IMR-90 (cell line): ENCODE data around the gene HCN2. TPM values are rescaled to one million over a fixed set of nuclear protein-coding genes. Genes with fewer than 3 reads are reported as not detected.

Experiments
- ATAC-seq: fragments of 200-7000 bp; cut with Tn5 transposase; 2 replicates; pipeline ENCODE4 v1.9.1; 2020; ENCODE audit warnings: low read depth, mild to moderate bottlenecking, moderate library complexity
- BruUV-seq: library from RNA; stranded (reverse); fragments of 400-500 nt; replicated peaks from 2 replicates; lab custom pipeline; 2021; lab: Mats Ljungman, UMichigan
- CTCF ChIA-PET: fragments of 300-600 bp; formaldehyde crosslinking; extraction: SDS; loops from one replicate; lab custom pipeline; 2021; ENCODE audit warnings: antibody characterized with exemption; lab: Yijun Ruan, JAX
- POLR2A ChIA-PET: fragments of 300-600 bp; sonication (Branson Sonifier 250); formaldehyde crosslinking; loops from one replicate; lab custom pipeline; 2022; ENCODE audit warnings: antibody characterized with exemption; ENCODE audit not compliant: unreplicated experiment; lab: Charles Lee
- DNase-seq: peaks from one replicate; pipeline ENCODE4 v3.0.0; 2013
- H2AFZ ChIP-seq: replicated peaks from 2 replicates; pipeline ENCODE3; 2013; ENCODE audit warnings: low read length, mild to moderate bottlenecking; ENCODE audit not compliant: poor library complexity
- H2AK5ac ChIP-seq: 2 replicates; pipeline ENCODE4 v1.6.1; 2013; ENCODE audit warnings: low read depth, low read length, inconsistent platforms
- H2AK9ac ChIP-seq: replicated peaks from 2 replicates; pipeline ENCODE3; 2013; ENCODE audit warnings: mild to moderate bottlenecking, low read depth, low read length, moderate library complexity; ENCODE audit not compliant: poor library complexity
- H2BK120ac ChIP-seq: 2 replicates; pipeline ENCODE4 v1.6.1; 2013; ENCODE audit warnings: low read depth, low read length, inconsistent platforms
- H2BK15ac ChIP-seq: 3 replicates; pipeline ENCODE4 v1.6.1; 2013; ENCODE audit warnings: low read depth, low read length, inconsistent platforms
- H2BK20ac ChIP-seq: 2 replicates; pipeline ENCODE4 v1.6.1; 2013; ENCODE audit warnings: low read depth, mild to moderate bottlenecking, inconsistent platforms, low read length, moderate library complexity
- H2BK5ac ChIP-seq: 2 replicates; pipeline ENCODE4 v1.6.1; 2013; ENCODE audit warnings: mild to moderate bottlenecking, low read depth, low read length, inconsistent platforms; ENCODE audit not compliant: poor library complexity, severe bottlenecking
- H3K14ac ChIP-seq: replicated peaks from 2 replicates; pipeline ENCODE4 v1.6.1; 2013; ENCODE audit warnings: low read depth, low read length, inconsistent platforms
- H3K18ac ChIP-seq: 2 replicates; pipeline ENCODE4 v1.6.1; 2013; ENCODE audit warnings: low read depth, low read length, control low read depth
- H3K23ac ChIP-seq: 2 replicates; pipeline ENCODE4 v1.6.1; 2013; ENCODE audit warnings: low read depth, low read length, inconsistent platforms
- H3K27ac ChIP-seq: 2 replicates; pipeline ENCODE4 v1.5.1; 2013; ENCODE audit warnings: mild to moderate bottlenecking, control low read depth, low read length; ENCODE audit not compliant: insufficient read depth
- H3K27me3 ChIP-seq: 2 replicates; pipeline ENCODE4 v1.6.1; 2013; ENCODE audit warnings: low read length; ENCODE audit not compliant: control insufficient read depth, insufficient read depth
- H3K36me3 ChIP-seq: 2 replicates; pipeline ENCODE4 v1.6.1; 2013; ENCODE audit warnings: low read length, mixed read lengths; ENCODE audit not compliant: control insufficient read depth, insufficient read depth
- H3K4ac ChIP-seq: 2 replicates; pipeline ENCODE4 v1.6.1; 2013; ENCODE audit warnings: low read depth, low read length, inconsistent platforms
- H3K4me1 ChIP-seq: 2 replicates; pipeline ENCODE4 v1.6.1; 2013; ENCODE audit warnings: low read length, mixed read lengths; ENCODE audit not compliant: control insufficient read depth, insufficient read depth
- H3K4me2 ChIP-seq: 2 replicates; pipeline ENCODE4 v1.6.1; 2013; ENCODE audit warnings: low read depth, mild to moderate bottlenecking, control low read depth, low read length, moderate library complexity
- H3K4me3 ChIP-seq: 2 replicates; pipeline ENCODE4 v1.5.1; 2013; ENCODE audit warnings: low read depth, mild to moderate bottlenecking, control low read depth, low read length, moderate library complexity; ENCODE audit not compliant: insufficient read depth
- H3K56ac ChIP-seq: 2 replicates; pipeline ENCODE4 v1.6.1; 2013; ENCODE audit warnings: low read length, inconsistent platforms; ENCODE audit not compliant: insufficient read depth; ENCODE audit errors: extremely low read depth
- H3K79me1 ChIP-seq, 2 experiments: 2 replicates each; pipeline ENCODE4 v1.6.1; 2013; ENCODE audit warnings: low read length in 2 of 2, inconsistent platforms in 1 of 2, low read depth in 1 of 2
- H3K9ac ChIP-seq: 2 replicates; pipeline ENCODE4 v1.6.1; 2013; ENCODE audit warnings: low read depth, low read length, control low read depth
- H3K9me1 ChIP-seq: 2 replicates; pipeline ENCODE4 v1.6.1; 2013; ENCODE audit warnings: low read length, inconsistent platforms; ENCODE audit not compliant: insufficient read depth
- H3K9me3 ChIP-seq: 2 replicates; pipeline ENCODE4 v1.6.1; 2013; ENCODE audit warnings: low read length; ENCODE audit not compliant: control insufficient read depth, insufficient read depth
- H4K20me1 ChIP-seq: 2 replicates; pipeline ENCODE4 v1.6.1; 2013; ENCODE audit warnings: low read length, inconsistent platforms; ENCODE audit not compliant: insufficient read depth
- H4K5ac ChIP-seq: 2 replicates; pipeline ENCODE4 v1.6.1; 2013; ENCODE audit warnings: mild to moderate bottlenecking, low read depth, low read length, control low read depth
- H4K8ac ChIP-seq, 2 experiments: 2 replicates each; pipeline ENCODE4 v1.6.1; 2013; ENCODE audit warnings: low read depth in 2 of 2, low read length in 2 of 2, control low read depth in 1 of 2, inconsistent platforms in 1 of 2
- H4K91ac ChIP-seq: 2 replicates; pipeline ENCODE4 v1.6.1; 2013; ENCODE audit warnings: low read depth, low read length, inconsistent platforms; ENCODE audit not compliant: insufficient read depth
- BHLHE40 ChIP-seq: fragments of 150-350 bp; IDR thresholded peaks from 2 replicates; pipeline ENCODE4 v1.6.1; 2016; ENCODE audit warnings: mild to moderate bottlenecking, low read depth, low read length
- CEBPB ChIP-seq: IDR thresholded peaks from 2 replicates; pipeline ENCODE4 v1.6.1; 2012; ENCODE audit warnings: low read depth, low read length, improper control_type of control experiment
- POLR2A ChIP-seq: IDR thresholded peaks from 2 replicates; pipeline ENCODE4 v1.6.1; 2012; ENCODE audit warnings: mild to moderate bottlenecking, low read depth, low read length
- RCOR1 ChIP-seq: IDR thresholded peaks from 2 replicates; pipeline ENCODE4 v1.6.1; 2012; ENCODE audit warnings: mild to moderate bottlenecking, low read length, improper control_type of control experiment; ENCODE audit not compliant: insufficient replicate concordance
- WGBS, 2 experiments: methylation state at CpG; one replicate each; pipeline versions ENCODE4 v1.1.5 to v1.1.7; 2013; ENCODE audit warnings: missing lambda C conversion rate in 2 of 2; ENCODE audit not compliant: insufficient read length in 1 of 2; ENCODE audit errors: extremely low coverage in 2 of 2; 5-methylcytosine and 5-hydroxymethylcytosine counted together
- dilution Hi-C: fragments of 300-500 bp; cut with HindIII; formaldehyde crosslinking; loops from one replicate; pipeline ENCODE4 v1.14.3; 2018; ENCODE audit warnings: low sequenced_read_pairs; ENCODE audit not compliant: unreplicated experiment
- in situ Hi-C: fragments of 300-500 bp; cut with MboI; formaldehyde crosslinking; loops from 3 replicates; pipeline ENCODE4 v1.14.3; 2019; ENCODE audit warnings: low sequenced_read_pairs, inconsistent platforms, mixed read lengths
- intact Hi-C: fragments of 100-400 bp; cut with micrococcal nuclease; formaldehyde crosslinking; loops from 2 replicates; pipeline ENCODE4 v1.10.0; 2022
- polyA plus RNA-seq, 3 experiments: library from polyadenylated mRNA; depleted of rRNA; stranded (reverse); fragments of >200 nt; gene quantifications; 2 replicates each; pipeline ENCODE4 v1.2.3, GENCODE V29; 2012; ENCODE audit warnings: low replicate concordance in 1 of 3
- total RNA-seq: library from RNA; depleted of rRNA; stranded (reverse); fragments of >200 nt; gene quantifications from 2 replicates; pipeline ENCODE4 v1.2.3, GENCODE V29; 2012

HCN2 gene
- total and polyA plus RNA-seq, 2 of the 4 experiments (the other 2 are of a cell fraction): 0.72 to 2.6 TPM

GRCh38 chr19:566403-566802 lies 23.3 kb upstream of the HCN2 start:
- ATAC-seq: no peak

More at GRCh38 chr19:566403-566802, 23.3 kb upstream of the HCN2 start:
- H2BK20ac ChIP-seq: no peak overlapping the region
- CTCF ChIA-PET: no interaction called here
- H4K91ac ChIP-seq: no peak overlapping the region
- H3K14ac ChIP-seq: no peak overlapping the region
- no peaks in the 10 kb centered on the region for H4K20me1 ChIP-seq
- no peaks in the 10 kb centered on the region for H3K27me3 ChIP-seq
- no peak overlapping the region for H3K27ac ChIP-seq
- WGBS, 2 experiments: no CpG with 5 or more reads among the region's 19 CpGs
- peaks cover 0 to 5% of the 10 kb centered on the region in 2 experiments; a peak in 1 of 4 replicates for H3K79me1 ChIP-seq
- H2AK5ac ChIP-seq: no peak overlapping the region
- no peak overlapping the region for H4K8ac ChIP-seq
- H3K4ac ChIP-seq: no peak overlapping the region
- no peak overlapping the region for H2BK120ac ChIP-seq
- H3K4me2 ChIP-seq: no peak overlapping the region
- H3K9me3 ChIP-seq: no peaks in the 10 kb centered on the region
- no peak overlapping the region for H2AK9ac ChIP-seq
- dilution Hi-C loops: no loop called here
- no peak overlapping the region for H3K9ac ChIP-seq
- H3K23ac ChIP-seq: no peak overlapping the region
- peak; percentile 31 for DNase-seq
- H3K4me1 ChIP-seq: peaks cover 4% of the 10 kb centered on the region; the same call in 1 of the 2 replicates
- in situ Hi-C loops: no loop called here
- BruUV-seq: no TSS peak
- no peak overlapping the region for H4K5ac ChIP-seq
- no peaks in the 10 kb centered on the region for H3K36me3 ChIP-seq
- TF ChIP-seq RCOR1: no peak
- 0 out of 2 replicates have a peak, but pooled peaks have one; percentile 9 for TF ChIP-seq BHLHE40
- TF ChIP-seq POLR2A: no peak
- peak; percentile 10; the same call in 1 of the 2 replicates for TF ChIP-seq CEBPB
- H3K18ac ChIP-seq: no peak overlapping the region
- H3K9me1 ChIP-seq: 0 out of 2 replicates have a peak, but pooled peaks cover 4% of the 10 kb centered on the region
- no peak overlapping the region for H3K56ac ChIP-seq
- no peak overlapping the region for H3K4me3 ChIP-seq
- intact Hi-C loops: no loop called here
- POLR2A ChIA-PET: no interaction called here
- no peak overlapping the region for H2BK5ac ChIP-seq
- no peak overlapping the region for H2AFZ ChIP-seq
- H2BK15ac ChIP-seq: no peak overlapping the region
